ENCODE data around the gene IGF2BP3.

GRCh38 chr7:23336086-23336485, 134.2 kb downstream of the IGF2BP3 start:
- no peak for TF ChIP-seq POLR2A (IDR thresholded peaks at IDR 0.05)
- TF ChIP-seq, protein P1, sequence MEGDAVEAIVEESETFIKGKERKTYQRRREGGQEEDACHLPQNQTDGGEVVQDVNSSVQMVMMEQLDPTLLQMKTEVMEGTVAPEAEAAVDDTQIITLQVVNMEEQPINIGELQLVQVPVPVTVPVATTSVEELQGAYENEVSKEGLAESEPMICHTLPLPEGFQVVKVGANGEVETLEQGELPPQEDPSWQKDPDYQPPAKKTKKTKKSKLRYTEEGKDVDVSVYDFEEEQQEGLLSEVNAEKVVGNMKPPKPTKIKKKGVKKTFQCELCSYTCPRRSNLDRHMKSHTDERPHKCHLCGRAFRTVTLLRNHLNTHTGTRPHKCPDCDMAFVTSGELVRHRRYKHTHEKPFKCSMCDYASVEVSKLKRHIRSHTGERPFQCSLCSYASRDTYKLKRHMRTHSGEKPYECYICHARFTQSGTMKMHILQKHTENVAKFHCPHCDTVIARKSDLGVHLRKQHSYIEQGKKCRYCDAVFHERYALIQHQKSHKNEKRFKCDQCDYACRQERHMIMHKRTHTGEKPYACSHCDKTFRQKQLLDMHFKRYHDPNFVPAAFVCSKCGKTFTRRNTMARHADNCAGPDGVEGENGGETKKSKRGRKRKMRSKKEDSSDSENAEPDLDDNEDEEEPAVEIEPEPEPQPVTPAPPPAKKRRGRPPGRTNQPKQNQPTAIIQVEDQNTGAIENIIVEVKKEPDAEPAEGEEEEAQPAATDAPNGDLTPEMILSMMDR (IDR thresholded peaks at IDR 0.05): no peak
